HG03342 (cell line): ENCODE data around the gene SPDYE3.
A peak's percentile ranks its signal among the peaks of the same experiment; 100 is the strongest.
"Not testable (repeated sequence)": the region's sequence is repeated elsewhere in the genome, so short reads cannot be mapped to it uniquely, and the experiment has no call there.

ENCODE experiments used
- ATAC-seq: cut with Tn5 transposase; IDR thresholded peaks from one replicate; pipeline ENCODE4 v1.9.1; 2021; ENCODE audit warnings: mild to moderate bottlenecking, moderate library complexity; ENCODE audit not compliant: unreplicated experiment

The SPDYE3 gene

GRCh38 chr7:100307402-100307801, at the start of gene SPDYE3:
TSS of gene SPDYE3 (plus strand) at chr7:100307702. CDS start at chr7:100307886, 184 bp downstream.
- ATAC-seq = not testable (repeated sequence)

- ATAC-seq = not testable (repeated sequence)
Observed at GRCh38 chr7:100259984-100260383, 47.5 kb upstream of the SPDYE3 start.

DNA sequence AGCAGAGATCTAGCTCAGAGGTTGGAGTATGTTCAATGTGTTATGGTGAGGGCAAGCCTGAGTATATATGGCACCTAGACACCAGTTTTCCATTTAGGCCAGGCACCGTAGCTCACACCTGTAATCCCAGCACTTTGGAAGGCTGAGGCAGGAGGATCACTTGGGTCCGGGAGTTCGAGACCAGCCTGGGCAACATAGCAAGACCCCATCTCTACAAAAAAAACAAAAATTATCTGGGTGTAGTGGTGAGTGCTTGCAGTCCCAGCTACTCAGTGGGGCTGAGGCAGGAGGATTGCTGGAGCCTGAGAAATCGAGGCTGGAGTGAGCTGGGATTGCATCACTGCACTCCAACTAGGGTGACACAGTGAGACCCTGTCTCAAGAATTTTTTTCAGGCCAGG, 44.6 kb upstream of the SPDYE3 start:
- ATAC-seq = not testable (repeated sequence)

DNA sequence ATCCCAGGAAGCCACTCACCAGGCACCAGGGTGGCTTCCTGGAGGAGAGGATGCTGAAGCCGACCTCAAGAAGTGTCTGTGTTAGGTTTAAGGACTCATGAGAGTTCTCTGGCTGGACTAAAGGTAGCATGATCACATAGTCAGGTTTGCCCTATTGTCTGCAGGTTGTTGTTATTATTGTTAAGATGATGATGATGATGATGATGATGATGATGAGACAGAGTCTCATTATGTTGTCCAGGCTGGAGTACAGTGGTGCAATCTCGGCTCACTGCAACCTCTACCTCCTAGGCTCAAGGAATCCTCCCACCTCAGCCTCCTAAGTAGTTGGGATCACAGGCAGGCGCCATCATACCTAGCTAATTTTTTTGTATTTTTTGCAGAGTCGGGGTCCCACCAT, 43.3 kb upstream of the SPDYE3 start:
- ATAC-seq = not testable (repeated sequence)

- ATAC-seq = not testable (repeated sequence)
Observed at GRCh38 chr7:100264669-100265165, 42.8 kb upstream of the SPDYE3 start.

GRCh38 chr7:100265851-100266250, 41.7 kb upstream of the SPDYE3 start:
- not testable (repeated sequence) for ATAC-seq

DNA sequence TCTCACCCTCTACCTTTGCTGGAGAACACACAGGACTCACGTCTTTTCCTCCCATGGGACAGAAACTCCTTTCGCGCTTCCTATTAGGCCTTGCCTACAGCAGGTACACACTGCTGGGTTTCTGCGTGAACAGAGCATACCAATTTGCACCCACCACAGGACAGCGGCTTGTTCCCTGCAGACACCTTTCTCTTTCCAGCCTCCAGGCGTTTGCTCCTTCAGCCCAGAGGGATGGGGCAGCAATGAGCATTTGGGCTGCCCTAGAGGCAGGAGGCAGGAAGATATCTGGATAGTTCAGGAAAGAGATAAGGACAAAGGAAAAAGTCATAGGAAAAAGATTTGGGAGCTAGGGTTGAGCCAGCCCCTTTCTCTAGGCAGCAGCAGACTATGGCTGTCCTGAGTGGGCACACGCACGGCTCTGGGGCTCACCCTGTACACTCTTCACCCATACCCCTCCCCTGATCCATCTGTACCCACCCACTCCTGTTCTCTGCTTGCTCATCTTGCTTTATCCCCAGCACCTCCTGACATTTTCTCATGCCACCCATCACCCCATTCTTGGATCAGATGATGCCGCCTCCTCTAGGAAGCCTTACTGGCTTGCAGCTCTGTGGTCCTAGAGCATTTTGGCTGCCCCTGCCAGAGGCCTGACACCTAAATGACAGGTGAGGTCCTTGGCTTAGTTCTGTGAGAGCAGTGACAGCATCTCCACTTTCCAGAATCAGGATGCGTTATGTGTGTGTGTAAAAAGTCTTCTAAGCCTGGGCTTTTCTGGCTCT, 40.7 kb upstream of the SPDYE3 start:
- no peak for ATAC-seq

DNA sequence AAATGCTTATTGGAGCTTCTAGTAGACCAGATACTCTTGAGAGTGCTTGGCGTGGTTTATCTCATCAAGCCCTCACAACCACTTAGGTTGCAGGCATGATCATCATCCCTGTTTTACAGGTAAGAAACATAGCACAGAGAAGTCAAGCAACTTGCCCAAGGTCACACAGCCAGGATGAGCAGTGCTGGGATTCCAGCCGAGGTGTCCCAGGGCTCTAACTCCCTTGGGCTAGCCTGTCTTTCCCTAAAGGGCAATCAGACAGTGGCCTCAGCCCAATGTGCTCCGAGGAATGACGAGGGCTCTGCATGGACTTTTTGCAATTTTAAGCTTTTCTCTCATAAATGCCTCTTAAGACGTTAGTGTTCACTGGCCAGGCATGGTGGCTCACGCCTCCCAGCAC, 39.9 kb upstream of the SPDYE3 start:
- no peak for ATAC-seq

DNA sequence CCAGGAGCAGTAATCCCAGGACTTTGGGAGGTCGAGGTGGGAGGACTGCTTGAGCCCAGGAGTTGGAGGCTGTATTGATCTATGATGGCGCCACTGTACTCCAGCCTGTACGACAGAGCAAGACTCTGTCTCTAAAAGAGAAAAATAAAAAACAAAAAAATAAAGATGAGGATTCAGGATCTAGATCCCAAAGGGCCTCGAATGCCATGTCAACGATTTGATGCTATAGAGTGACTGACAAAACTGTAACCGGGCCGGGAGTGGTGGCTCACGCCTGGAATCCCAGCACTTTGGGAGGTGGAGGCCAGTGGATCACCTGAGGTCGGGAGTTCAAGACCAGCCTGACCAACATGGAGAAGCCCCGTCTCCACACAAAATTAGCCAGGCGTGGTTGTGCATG, 38.6 kb upstream of the SPDYE3 start:
- ATAC-seq = not testable (repeated sequence)

DNA sequence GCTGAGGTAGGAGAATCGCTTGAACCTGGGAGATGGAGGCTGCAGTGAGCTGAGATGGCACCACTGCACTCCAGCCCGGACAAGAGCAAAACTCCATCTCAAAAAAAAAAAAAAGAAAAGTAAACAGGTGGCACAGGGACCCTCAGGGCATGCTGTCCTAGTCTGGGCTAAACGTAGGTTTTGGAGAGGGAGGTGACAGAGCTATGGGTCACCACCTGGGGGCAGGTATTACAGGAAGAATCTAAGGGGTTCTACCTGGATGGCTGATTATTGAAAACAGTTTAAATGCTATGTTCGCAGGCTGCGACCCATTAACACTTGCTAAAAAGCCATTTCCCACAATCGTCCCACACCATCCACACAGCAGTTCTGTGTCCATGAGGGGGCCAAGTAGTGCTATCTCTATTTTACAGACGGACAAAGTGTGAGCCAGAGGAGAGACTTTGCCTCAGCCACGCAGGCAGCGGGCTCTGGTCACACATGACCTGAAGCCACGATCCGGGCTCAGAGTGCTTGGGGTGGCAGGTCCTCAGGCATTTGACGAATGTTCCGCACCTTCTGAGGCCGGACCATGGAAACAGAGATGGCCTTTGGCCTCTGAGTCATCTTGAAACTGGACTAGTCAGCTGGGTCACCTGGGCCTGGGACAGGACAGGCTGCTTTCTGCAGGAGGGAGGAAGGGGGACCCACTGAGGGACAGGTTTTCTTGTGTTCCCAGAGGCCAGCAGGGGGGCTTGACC, 38.0 kb upstream of the SPDYE3 start:
- ATAC-seq = not testable (repeated sequence)

GRCh38 chr7:100270046-100270918, 37.2 kb upstream of the SPDYE3 start:
- not testable (repeated sequence) for ATAC-seq

- not testable (repeated sequence) for ATAC-seq
Observed at GRCh38 chr7:100270941-100271593, 36.4 kb upstream of the SPDYE3 start.

GRCh38 chr7:100271716-100272537, 35.6 kb upstream of the SPDYE3 start:
- peak; percentile 84 for ATAC-seq

DNA sequence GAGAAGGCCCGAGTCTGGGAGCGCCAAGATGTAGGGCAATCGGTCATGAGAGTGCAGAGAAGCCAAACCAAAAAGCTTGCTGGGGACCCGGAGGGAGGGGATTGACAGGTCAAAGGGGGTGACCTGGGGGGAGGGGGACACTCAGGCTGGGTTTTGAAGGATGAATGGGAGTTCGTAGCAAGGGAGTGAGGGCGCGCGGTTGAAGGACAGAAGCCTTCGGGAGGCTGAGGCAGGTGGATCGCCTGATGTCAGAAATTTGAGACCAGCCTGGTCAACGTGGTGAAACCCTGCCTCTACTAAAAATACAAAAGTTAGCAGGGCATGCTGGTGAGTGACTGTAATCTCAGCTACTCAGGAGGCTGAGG, 35.0 kb upstream of the SPDYE3 start:
- ATAC-seq = not testable (repeated sequence)

DNA sequence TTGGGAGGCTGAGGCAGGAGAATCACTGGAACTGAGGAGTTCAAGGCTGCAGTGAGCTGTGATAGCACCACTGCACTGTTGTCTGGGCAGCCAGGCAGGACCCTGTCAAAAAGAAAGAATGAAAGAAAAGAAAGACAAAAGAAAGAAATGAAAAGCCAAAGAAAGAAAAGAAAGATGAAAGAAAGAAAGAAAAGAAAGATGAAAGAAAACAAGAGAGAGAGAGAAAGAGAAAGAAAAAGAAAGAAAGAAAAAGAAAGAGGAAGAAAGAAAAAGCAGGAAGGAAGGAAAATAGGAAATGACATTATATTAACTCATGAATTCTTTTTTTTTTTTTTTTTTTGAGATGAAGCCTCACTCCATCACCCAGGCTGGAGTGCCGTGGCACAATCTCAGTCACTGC, 32.4 kb upstream of the SPDYE3 start:
- no peak for ATAC-seq

GRCh38 chr7:100276126-100276525, 31.4 kb upstream of the SPDYE3 start:
- ATAC-seq = not testable (repeated sequence)

GRCh38 chr7:100282069-100282608, 25.4 kb upstream of the SPDYE3 start:
- ATAC-seq = not testable (repeated sequence)

- not testable (repeated sequence) for ATAC-seq
Observed at GRCh38 chr7:100283147-100283546, 24.4 kb upstream of the SPDYE3 start.
